ENCODE data around the gene PRKCB. TPM values are rescaled to one million over a fixed set of nuclear protein-coding genes. Genes with fewer than 3 reads are reported as not detected.

Gene PRKCB
- polyA plus RNA-seq, 1 donor from 2014 or later, result 27.6 TPM

DNA sequence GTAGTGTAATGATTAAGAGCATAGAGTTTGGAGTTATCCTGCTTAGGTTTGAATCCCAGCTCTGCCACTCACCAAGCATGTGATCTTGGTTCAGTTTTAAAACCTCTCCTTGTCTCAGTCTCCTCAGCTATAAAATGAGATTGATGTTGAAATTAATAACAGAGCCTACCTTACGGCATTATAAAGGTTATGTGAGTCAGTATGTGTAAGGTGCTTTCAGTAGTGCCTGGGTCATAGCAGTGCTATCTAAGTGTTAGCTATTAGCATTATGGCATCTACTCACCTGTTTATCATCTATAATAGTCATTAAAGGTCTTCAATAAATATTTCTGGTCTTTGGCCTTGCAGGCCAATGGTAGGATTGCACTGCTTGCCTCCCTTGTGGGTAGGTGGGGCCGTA, 53.4 kb downstream of the PRKCB start:
- Histone ChIP-seq H3K9ac (ENCODE audit: low read length) (no peak overlapping the region), H3F3A (ENCODE audit: insufficient read depth, low read length, poor library complexity, severe bottlenecking) (no peaks in the 10 kb centered on the region), H2AFZ (ENCODE audit: low read depth, low read length) (no peak overlapping the region), H3K4me3 (ENCODE audit: low read length) (no peak overlapping the region), H3K9me3 (ENCODE audit: low read length) (no peaks in the 10 kb centered on the region), H3K27ac (ENCODE audit: low read length) (no peak overlapping the region), H3K36me3 (ENCODE audit: insufficient read depth, low read length) (no peaks in the 10 kb centered on the region), H3K79me2 (replicated peaks; ENCODE audit: insufficient read depth, low read length) (no peaks in the 10 kb centered on the region), H3K27me3 (ENCODE audit: insufficient read depth, low read depth, low read length) (no peaks in the 10 kb centered on the region), H3K9me2 (ENCODE audit: insufficient read depth, low read length) (no peaks in the 10 kb centered on the region), H4K20me1 (ENCODE audit: insufficient read depth) (no peaks in the 10 kb centered on the region), H3K4me2 (ENCODE audit: low read length) (no peak overlapping the region)
- TF ChIP-seq RAD21 (conservative IDR thresholded peaks at IDR 0.05) (no peak), POLR2AphosphoS5 (IDR thresholded peaks at IDR 0.05) (no peak), EZH2 (IDR thresholded peaks at IDR 0.05; ENCODE audit: borderline replicate concordance, insufficient read depth, low read length, poor library complexity, severe bottlenecking) (no peak), EP300 (conservative IDR thresholded peaks at IDR 0.05; ENCODE audit: poor library complexity, severe bottlenecking) (no peak), TAF1 (IDR thresholded peaks at IDR 0.05; ENCODE audit: low read depth) (no peak), MXI1 (conservative IDR thresholded peaks at IDR 0.05; ENCODE audit: poor library complexity, severe bottlenecking) (no peak)
- TF ChIP-seq, protein P1, sequence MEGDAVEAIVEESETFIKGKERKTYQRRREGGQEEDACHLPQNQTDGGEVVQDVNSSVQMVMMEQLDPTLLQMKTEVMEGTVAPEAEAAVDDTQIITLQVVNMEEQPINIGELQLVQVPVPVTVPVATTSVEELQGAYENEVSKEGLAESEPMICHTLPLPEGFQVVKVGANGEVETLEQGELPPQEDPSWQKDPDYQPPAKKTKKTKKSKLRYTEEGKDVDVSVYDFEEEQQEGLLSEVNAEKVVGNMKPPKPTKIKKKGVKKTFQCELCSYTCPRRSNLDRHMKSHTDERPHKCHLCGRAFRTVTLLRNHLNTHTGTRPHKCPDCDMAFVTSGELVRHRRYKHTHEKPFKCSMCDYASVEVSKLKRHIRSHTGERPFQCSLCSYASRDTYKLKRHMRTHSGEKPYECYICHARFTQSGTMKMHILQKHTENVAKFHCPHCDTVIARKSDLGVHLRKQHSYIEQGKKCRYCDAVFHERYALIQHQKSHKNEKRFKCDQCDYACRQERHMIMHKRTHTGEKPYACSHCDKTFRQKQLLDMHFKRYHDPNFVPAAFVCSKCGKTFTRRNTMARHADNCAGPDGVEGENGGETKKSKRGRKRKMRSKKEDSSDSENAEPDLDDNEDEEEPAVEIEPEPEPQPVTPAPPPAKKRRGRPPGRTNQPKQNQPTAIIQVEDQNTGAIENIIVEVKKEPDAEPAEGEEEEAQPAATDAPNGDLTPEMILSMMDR (IDR thresholded peaks at IDR 0.05; ENCODE audit: poor library complexity, severe bottlenecking), result no peak
- TF ChIP-seq, protein P2, sequence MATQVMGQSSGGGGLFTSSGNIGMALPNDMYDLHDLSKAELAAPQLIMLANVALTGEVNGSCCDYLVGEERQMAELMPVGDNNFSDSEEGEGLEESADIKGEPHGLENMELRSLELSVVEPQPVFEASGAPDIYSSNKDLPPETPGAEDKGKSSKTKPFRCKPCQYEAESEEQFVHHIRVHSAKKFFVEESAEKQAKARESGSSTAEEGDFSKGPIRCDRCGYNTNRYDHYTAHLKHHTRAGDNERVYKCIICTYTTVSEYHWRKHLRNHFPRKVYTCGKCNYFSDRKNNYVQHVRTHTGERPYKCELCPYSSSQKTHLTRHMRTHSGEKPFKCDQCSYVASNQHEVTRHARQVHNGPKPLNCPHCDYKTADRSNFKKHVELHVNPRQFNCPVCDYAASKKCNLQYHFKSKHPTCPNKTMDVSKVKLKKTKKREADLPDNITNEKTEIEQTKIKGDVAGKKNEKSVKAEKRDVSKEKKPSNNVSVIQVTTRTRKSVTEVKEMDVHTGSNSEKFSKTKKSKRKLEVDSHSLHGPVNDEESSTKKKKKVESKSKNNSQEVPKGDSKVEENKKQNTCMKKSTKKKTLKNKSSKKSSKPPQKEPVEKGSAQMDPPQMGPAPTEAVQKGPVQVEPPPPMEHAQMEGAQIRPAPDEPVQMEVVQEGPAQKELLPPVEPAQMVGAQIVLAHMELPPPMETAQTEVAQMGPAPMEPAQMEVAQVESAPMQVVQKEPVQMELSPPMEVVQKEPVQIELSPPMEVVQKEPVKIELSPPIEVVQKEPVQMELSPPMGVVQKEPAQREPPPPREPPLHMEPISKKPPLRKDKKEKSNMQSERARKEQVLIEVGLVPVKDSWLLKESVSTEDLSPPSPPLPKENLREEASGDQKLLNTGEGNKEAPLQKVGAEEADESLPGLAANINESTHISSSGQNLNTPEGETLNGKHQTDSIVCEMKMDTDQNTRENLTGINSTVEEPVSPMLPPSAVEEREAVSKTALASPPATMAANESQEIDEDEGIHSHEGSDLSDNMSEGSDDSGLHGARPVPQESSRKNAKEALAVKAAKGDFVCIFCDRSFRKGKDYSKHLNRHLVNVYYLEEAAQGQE (IDR thresholded peaks at IDR 0.05; ENCODE audit: borderline replicate concordance), result no peak

DNA sequence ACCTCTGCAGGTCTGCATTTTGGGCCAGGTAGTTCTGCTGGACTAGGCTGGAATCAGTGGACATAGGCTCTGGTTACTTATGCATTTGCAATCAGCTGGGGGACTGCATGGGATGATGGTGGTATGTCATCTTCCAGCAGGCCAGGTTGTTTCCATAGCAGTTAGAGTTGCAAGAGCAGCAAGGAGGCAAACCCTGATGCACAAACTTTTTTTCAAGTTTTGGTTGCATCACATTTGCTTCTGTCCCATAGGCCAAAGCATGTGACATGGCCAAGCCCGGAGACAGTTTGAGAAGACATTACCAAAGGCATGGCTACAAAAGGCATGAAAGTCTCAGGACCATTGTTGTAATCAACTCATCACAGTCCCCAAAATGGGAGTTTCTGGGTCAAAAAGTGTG, 58.2 kb downstream of the PRKCB start:
- H3K9me3 ChIP-seq (ENCODE audit: low read length), result no peaks in the 10 kb centered on the region
- no peak overlapping the region for H3K4me3 ChIP-seq (ENCODE audit: low read length)
- no peaks in the 10 kb centered on the region for H3K27me3 ChIP-seq (ENCODE audit: insufficient read depth, low read depth, low read length)
- no peaks in the 10 kb centered on the region for H3K36me3 ChIP-seq (ENCODE audit: insufficient read depth, low read length)
- H4K20me1 ChIP-seq (ENCODE audit: insufficient read depth), result no peaks in the 10 kb centered on the region
- no peak for TF ChIP-seq POLR2AphosphoS5 (IDR thresholded peaks at IDR 0.05)
- TF ChIP-seq, protein P2 (IDR thresholded peaks at IDR 0.05; ENCODE audit: borderline replicate concordance), result no peak
- TF ChIP-seq SMC3 (conservative IDR thresholded peaks at IDR 0.05; ENCODE audit: poor library complexity), result no peak
- TF ChIP-seq TAF1 (IDR thresholded peaks at IDR 0.05; ENCODE audit: low read depth), result no peak
- no peak for TF ChIP-seq EP300 (conservative IDR thresholded peaks at IDR 0.05; ENCODE audit: poor library complexity, severe bottlenecking)
- no peak for TF ChIP-seq RAD21 (conservative IDR thresholded peaks at IDR 0.05)
- no peaks in the 10 kb centered on the region for H3K9me2 ChIP-seq (ENCODE audit: insufficient read depth, low read length)
- no peak overlapping the region for H3K27ac ChIP-seq (ENCODE audit: low read length)
- no peak overlapping the region for H3K9ac ChIP-seq (ENCODE audit: low read length)
- no peak overlapping the region for H3K4me2 ChIP-seq (ENCODE audit: low read length)
- H2AFZ ChIP-seq (ENCODE audit: low read depth, low read length), result no peak overlapping the region
- H3K79me2 ChIP-seq (replicated peaks; ENCODE audit: insufficient read depth, low read length), result no peaks in the 10 kb centered on the region
- no peaks in the 10 kb centered on the region for H3F3A ChIP-seq (ENCODE audit: insufficient read depth, low read length, poor library complexity, severe bottlenecking)

Data from neural cell (in vitro differentiated cells).